22Rv1 (cell line): ENCODE data around the gene RASGEF1B.

ENCODE experiments used
- CTCF ChIP-seq: fragments of 450-650 bp; IDR thresholded peaks from 2 replicates; pipeline ENCODE4 v1.5.1; 2017; ENCODE audit warnings: mild to moderate bottlenecking
- ZFX ChIP-seq: fragments of 450-650 bp; IDR thresholded peaks from 2 replicates; pipeline ENCODE4 v1.6.1; 2017; ENCODE audit warnings: antibody characterized with exemption, borderline replicate concordance

DNA sequence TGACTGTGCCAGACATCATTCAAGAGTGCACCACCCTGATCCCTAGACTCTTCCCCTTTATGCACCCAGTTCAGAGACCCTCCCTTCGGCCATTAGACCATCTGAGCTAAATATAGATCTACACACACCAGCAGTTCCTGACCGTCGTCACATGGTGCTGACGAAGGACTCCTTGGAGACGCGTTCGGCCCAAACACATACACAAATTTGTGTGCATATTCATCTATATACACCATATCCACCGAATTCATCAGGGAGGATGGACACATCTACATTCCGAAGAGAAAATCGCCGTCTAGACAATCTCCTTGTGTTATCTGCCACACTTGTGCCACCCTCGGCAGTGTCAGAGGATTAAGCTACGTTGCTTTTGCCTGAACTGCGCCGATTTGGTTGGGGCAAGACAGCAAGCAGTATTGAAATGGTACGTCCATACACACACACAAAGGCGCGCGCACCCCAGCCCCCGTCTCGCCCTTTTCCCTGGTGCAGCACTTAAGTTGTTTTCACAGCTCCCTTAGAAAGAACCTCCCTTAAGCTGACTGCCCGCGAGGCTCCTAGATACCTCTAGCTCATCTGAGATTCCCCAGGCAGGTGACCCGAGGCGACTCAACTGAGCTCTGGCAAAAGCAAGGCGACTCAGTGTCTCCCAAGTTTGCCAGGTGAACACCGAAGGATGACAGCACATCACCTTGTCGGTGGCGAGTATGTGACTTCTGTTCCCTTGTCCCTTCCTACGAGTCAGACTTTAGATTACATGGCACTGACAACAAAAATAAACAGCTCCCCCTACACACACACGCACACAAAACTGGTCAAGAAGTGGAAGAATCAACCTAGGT, 1.0 kb downstream of the RASGEF1B start:
- no peak for TF ChIP-seq CTCF
- TF ChIP-seq ZFX, result no peak
